BLaER1 (cell line): ENCODE measurements around the gene COL23A1.
A peak's percentile ranks its signal among the peaks of the same experiment; 100 is the strongest.

Experiments
- H3K27ac ChIP-seq: shearing (Covaris generic); formaldehyde crosslinking; 2 replicates; pipeline ENCODE4 v1.8.1; 2022
- H3K27me3 ChIP-seq: shearing (Covaris generic); formaldehyde crosslinking; 2 replicates; pipeline ENCODE4 v1.8.1; 2022
- H3K36me3 ChIP-seq: shearing (Covaris generic); formaldehyde crosslinking; 2 replicates; pipeline ENCODE4 v1.8.1; 2022
- H3K4me1 ChIP-seq: shearing (Covaris generic); formaldehyde crosslinking; 2 replicates; pipeline ENCODE4 v1.8.1; 2022
- H3K4me2 ChIP-seq: shearing (Covaris generic); formaldehyde crosslinking; 2 replicates; pipeline ENCODE4 v1.8.1; 2022
- H3K4me3 ChIP-seq: shearing (Covaris generic); formaldehyde crosslinking; 2 replicates; pipeline ENCODE4 v1.8.1; 2022
- H3K9ac ChIP-seq: shearing (Covaris generic); formaldehyde crosslinking; 2 replicates; pipeline ENCODE4 v1.8.1; 2022
- H3K9me3 ChIP-seq: shearing (Covaris generic); formaldehyde crosslinking; 2 replicates; pipeline ENCODE4 v1.8.1; 2022
- H4K20me1 ChIP-seq: shearing (Covaris generic); formaldehyde crosslinking; 2 replicates; pipeline ENCODE4 v1.8.1; 2022
- Cebpa-rat ChIP-seq: shearing (Covaris generic); IDR thresholded peaks from 2 replicates; pipeline ENCODE4 v1.8.1; 2022

The COL23A1 gene

GRCh38 chr5:178421699-178422399 lies 168.3 kb downstream of the COL23A1 start:
- H3K9ac ChIP-seq, result no peak overlapping the region
- no peak for TF ChIP-seq Cebpa-rat
- 0 out of 2 replicates have a peak, but pooled peaks cover 3% of the 10 kb centered on the region for H3K27me3 ChIP-seq
- H4K20me1 ChIP-seq, result no peaks in the 10 kb centered on the region
- no peak overlapping the region for H3K4me3 ChIP-seq
- no peaks in the 10 kb centered on the region for H3K9me3 ChIP-seq
- peaks cover 47% of the 10 kb centered on the region for H3K4me1 ChIP-seq
- H3K27ac ChIP-seq, result no peak overlapping the region
- H3K36me3 ChIP-seq, result no peaks in the 10 kb centered on the region
- no peak overlapping the region for H3K4me2 ChIP-seq

- no peaks in the 10 kb centered on the region for H4K20me1 ChIP-seq
- no peak overlapping the region for H3K9ac ChIP-seq
- peaks cover 51% of the 10 kb centered on the region for H3K4me1 ChIP-seq
- H3K27me3 ChIP-seq, result 0 out of 2 replicates have a peak, but pooled peaks cover 3% of the 10 kb centered on the region
- no peaks in the 10 kb centered on the region for H3K9me3 ChIP-seq
- no peak overlapping the region for H3K4me3 ChIP-seq
- TF ChIP-seq Cebpa-rat, result no peak
- no peak overlapping the region for H3K27ac ChIP-seq
- H3K4me2 ChIP-seq, result 0 out of 2 replicates have a peak overlapping the region, but pooled peaks have one; percentile 36
- H3K36me3 ChIP-seq, result no peaks in the 10 kb centered on the region
These were observed 169.1 kb downstream of the COL23A1 start for GRCh38 chr5:178421128-178421527.

GRCh38 chr5:178420354-178420781 lies 169.8 kb downstream of the COL23A1 start:
- Histone ChIP-seq H3K27me3 (0 out of 2 replicates have a peak, but pooled peaks cover 3% of the 10 kb centered on the region), H3K4me3 (no peak overlapping the region), H3K9me3 (no peaks in the 10 kb centered on the region), H3K9ac (no peak overlapping the region), H3K4me1 (peaks cover 51% of the 10 kb centered on the region), H3K27ac (no peak overlapping the region), H3K36me3 (no peaks in the 10 kb centered on the region), H4K20me1 (peaks cover 3% of the 10 kb centered on the region; the same call in 1 of the 2 replicates), H3K4me2 (peak overlapping the region; percentile 36; the same call in 1 of the 2 replicates)
- TF ChIP-seq Cebpa-rat, result no peak

GRCh38 chr5:178419651-178420050 lies 170.5 kb downstream of the COL23A1 start:
- Histone ChIP-seq H3K9me3 (no peaks in the 10 kb centered on the region), H4K20me1 (peaks cover 6% of the 10 kb centered on the region; the same call in 1 of the 2 replicates), H3K27ac (no peak overlapping the region), H3K4me1 (peaks cover 51% of the 10 kb centered on the region), H3K9ac (no peak overlapping the region), H3K4me2 (peak overlapping the region; percentile 41; the same call in 1 of the 2 replicates), H3K36me3 (no peaks in the 10 kb centered on the region), H3K4me3 (no peak overlapping the region), H3K27me3 (0 out of 2 replicates have a peak, but pooled peaks cover 3% of the 10 kb centered on the region)
- TF ChIP-seq Cebpa-rat, result no peak

GRCh38 chr5:178419196-178419595 lies 171.0 kb downstream of the COL23A1 start:
- Histone ChIP-seq H3K4me3 (no peak overlapping the region), H4K20me1 (peaks cover 6% of the 10 kb centered on the region; the same call in 1 of the 2 replicates), H3K36me3 (no peaks in the 10 kb centered on the region), H3K9me3 (no peaks in the 10 kb centered on the region), H3K4me2 (peak overlapping the region; percentile 41; the same call in 1 of the 2 replicates), H3K4me1 (peaks cover 51% of the 10 kb centered on the region), H3K27me3 (0 out of 2 replicates have a peak, but pooled peaks cover 3% of the 10 kb centered on the region), H3K9ac (no peak overlapping the region), H3K27ac (no peak overlapping the region)
- TF ChIP-seq Cebpa-rat, result no peak

GRCh38 chr5:178418471-178419010 lies 171.7 kb downstream of the COL23A1 start:
- H3K27ac ChIP-seq, result no peak overlapping the region
- H3K9me3 ChIP-seq, result no peaks in the 10 kb centered on the region
- no peak overlapping the region for H3K4me3 ChIP-seq
- H3K9ac ChIP-seq, result no peak overlapping the region
- TF ChIP-seq Cebpa-rat, result no peak
- H3K27me3 ChIP-seq, result 0 out of 2 replicates have a peak, but pooled peaks cover 3% of the 10 kb centered on the region
- H3K36me3 ChIP-seq, result no peaks in the 10 kb centered on the region
- H4K20me1 ChIP-seq, result peaks cover 6% of the 10 kb centered on the region; the same call in 1 of the 2 replicates
- H3K4me1 ChIP-seq, result peaks cover 45% of the 10 kb centered on the region
- H3K4me2 ChIP-seq, result peak overlapping the region; percentile 68

- H3K9ac ChIP-seq, result no peak overlapping the region
These were observed 172.2 kb downstream of the COL23A1 start for GRCh38 chr5:178418031-178418430.

GRCh38 chr5:178417391-178417811 lies 172.8 kb downstream of the COL23A1 start:
- Histone ChIP-seq H4K20me1 (peaks cover 6% of the 10 kb centered on the region; the same call in 1 of the 2 replicates), H3K36me3 (no peaks in the 10 kb centered on the region), H3K4me1 (peaks cover 45% of the 10 kb centered on the region), H3K9ac (no peak overlapping the region), H3K4me2 (peak overlapping the region; percentile 68), H3K9me3 (no peaks in the 10 kb centered on the region), H3K27me3 (0 out of 2 replicates have a peak, but pooled peaks cover 3% of the 10 kb centered on the region), H3K27ac (no peak overlapping the region), H3K4me3 (no peak overlapping the region)
- TF ChIP-seq Cebpa-rat, result no peak

More at GRCh38 chr5:178418031-178418430, 172.2 kb downstream of the COL23A1 start:
- no peaks in the 10 kb centered on the region for H3K9me3 ChIP-seq
- H3K27me3 ChIP-seq, result 0 out of 2 replicates have a peak, but pooled peaks cover 3% of the 10 kb centered on the region
- H4K20me1 ChIP-seq, result peaks cover 6% of the 10 kb centered on the region; the same call in 1 of the 2 replicates
- H3K4me3 ChIP-seq, result no peak overlapping the region
- H3K36me3 ChIP-seq, result no peaks in the 10 kb centered on the region
- H3K4me2 ChIP-seq, result peak overlapping the region; percentile 68
- peaks cover 45% of the 10 kb centered on the region for H3K4me1 ChIP-seq
- no peak for TF ChIP-seq Cebpa-rat
- H3K27ac ChIP-seq, result no peak overlapping the region

- no peak overlapping the region for H3K9ac ChIP-seq
- TF ChIP-seq Cebpa-rat, result no peak
- H4K20me1 ChIP-seq, result peaks cover 6% of the 10 kb centered on the region; the same call in 1 of the 2 replicates
- H3K4me2 ChIP-seq, result peak overlapping the region; percentile 68
- H3K27ac ChIP-seq, result no peak overlapping the region
- H3K4me1 ChIP-seq, result peaks cover 45% of the 10 kb centered on the region
- H3K27me3 ChIP-seq, result 0 out of 2 replicates have a peak, but pooled peaks cover 3% of the 10 kb centered on the region
- H3K36me3 ChIP-seq, result no peaks in the 10 kb centered on the region
- H3K4me3 ChIP-seq, result no peak overlapping the region
- no peaks in the 10 kb centered on the region for H3K9me3 ChIP-seq
These were observed 173.3 kb downstream of the COL23A1 start for GRCh38 chr5:178416919-178417318.
